ENCODE data around the gene ENGASE. TPM values are rescaled to one million over a fixed set of nuclear protein-coding genes. Genes with fewer than 3 reads are reported as not detected.

Gene ENGASE
- total and polyA plus RNA-seq, 9 of the 15 experiments (the other 6 are each of a cell fraction or from before 2014, with no cell fraction given) = 0.06 to 45.5 (median 13.9) TPM

GRCh38 chr17:79135628-79136405, 61.2 kb downstream of the ENGASE start (continued):
- no peak for TF ChIP-seq ILF3 (IDR thresholded peaks at IDR 0.05; ENCODE audit: borderline replicate concordance)
- no peak for TF ChIP-seq IRF9 (tag; IDR thresholded peaks at IDR 0.05)
- TF ChIP-seq THAP7 (CRISPR knock-in tag; IDR thresholded peaks at IDR 0.05) = no peak
- no peak for TF ChIP-seq CBFA2T2 (conservative IDR thresholded peaks at IDR 0.05)
- no peak for TF ChIP-seq MEF2A (IDR thresholded peaks at IDR 0.05; ENCODE audit: control insufficient read depth, low read depth, low read length)
- no peak for TF ChIP-seq ZNF780A (CRISPR knock-in tag; IDR thresholded peaks at IDR 0.05)

Other genes starting within 250 kb of the ENGASE start
- 15.1 and 18.3 TPM in 2 replicates for gene USP36, start 234.0 kb upstream of the ENGASE start, total RNA-seq (2014; rRNA removed)
- gene USP36, start 234.0 kb upstream of the ENGASE start, total RNA-seq (2014; rRNA removed; fragmentation: Illumina TruSeq; extraction: Trizol) = 23.7 and 29.8 TPM in 2 replicates
- gene USP36, start 234.0 kb upstream of the ENGASE start, total RNA-seq (2015; rRNA removed; fragmentation: Illumina TruSeq; extraction: Trizol) = 18.5 and 20.8 TPM in 2 replicates
- 66.8 and 72.8 TPM in 2 replicates for gene USP36, start 234.0 kb upstream of the ENGASE start, total RNA-seq (2021)
- gene USP36, start 234.0 kb upstream of the ENGASE start, polyA plus RNA-seq (2011; rRNA removed) = 22.5 and 34.0 TPM in 2 replicates
- 45.9 and 47.4 TPM in 2 replicates for gene USP36, start 234.0 kb upstream of the ENGASE start, polyA plus RNA-seq (2014; fragmentation: Illumina TruSeq; extraction: Trizol)
- gene USP36, start 234.0 kb upstream of the ENGASE start, polyA plus RNA-seq (2014; fragmentation: Nextera tagmentation; extraction: Ambion mirVana) = 1 to 10 TPM; 6.4 to 8.5 TPM
- gene USP36, start 234.0 kb upstream of the ENGASE start, polyA plus RNA-seq (2014; rRNA removed) = 31.7 and 33.9 TPM in 2 replicates
- not detected in 2 replicates for gene CEP295NL, start 171.6 kb upstream of the ENGASE start, total RNA-seq (2014; rRNA removed)
- gene CEP295NL, start 171.6 kb upstream of the ENGASE start, total RNA-seq (2014; rRNA removed; fragmentation: Illumina TruSeq; extraction: Trizol) = not detected in 2 replicates
- not detected in 2 replicates for gene CEP295NL, start 171.6 kb upstream of the ENGASE start, total RNA-seq (2015; rRNA removed; fragmentation: Illumina TruSeq; extraction: Trizol)
- not detected in 2 replicates for gene CEP295NL, start 171.6 kb upstream of the ENGASE start, total RNA-seq (2021)
- gene CEP295NL, start 171.6 kb upstream of the ENGASE start, polyA plus RNA-seq (2011; rRNA removed) = not detected in 2 replicates
- not detected in 2 replicates for gene CEP295NL, start 171.6 kb upstream of the ENGASE start, polyA plus RNA-seq (2014; fragmentation: Illumina TruSeq; extraction: Trizol)
- gene CEP295NL, start 171.6 kb upstream of the ENGASE start, polyA plus RNA-seq (2014; fragmentation: Nextera tagmentation; extraction: Ambion mirVana) = not detected
- gene CEP295NL, start 171.6 kb upstream of the ENGASE start, polyA plus RNA-seq (2014; rRNA removed) = not detected in 2 replicates
- gene TIMP2, start 149.4 kb upstream of the ENGASE start, total RNA-seq (2014; rRNA removed) = not detected in 2 replicates
- not detected in 2 replicates for gene TIMP2, start 149.4 kb upstream of the ENGASE start, total RNA-seq (2014; rRNA removed; fragmentation: Illumina TruSeq; extraction: Trizol)
- not detected in 2 replicates for gene TIMP2, start 149.4 kb upstream of the ENGASE start, total RNA-seq (2015; rRNA removed; fragmentation: Illumina TruSeq; extraction: Trizol)
- 0.49 and 0.55 TPM in 2 replicates for gene TIMP2, start 149.4 kb upstream of the ENGASE start, total RNA-seq (2021)
- gene TIMP2, start 149.4 kb upstream of the ENGASE start, polyA plus RNA-seq (2011; rRNA removed) = not detected in 2 replicates
- gene TIMP2, start 149.4 kb upstream of the ENGASE start, polyA plus RNA-seq (2014; fragmentation: Illumina TruSeq; extraction: Trizol) = not detected in 2 replicates
- gene TIMP2, start 149.4 kb upstream of the ENGASE start, polyA plus RNA-seq (2014; fragmentation: Nextera tagmentation; extraction: Ambion mirVana) = not detected
- gene TIMP2, start 149.4 kb upstream of the ENGASE start, polyA plus RNA-seq (2014; rRNA removed) = not detected in 2 replicates
- gene LGALS3BP, start 94.9 kb upstream of the ENGASE start, total RNA-seq (2014; rRNA removed) = 4.8 and 5.9 TPM in 2 replicates
- 0.73 and 1.4 TPM in 2 replicates for gene LGALS3BP, start 94.9 kb upstream of the ENGASE start, total RNA-seq (2014; rRNA removed; fragmentation: Illumina TruSeq; extraction: Trizol)
- gene LGALS3BP, start 94.9 kb upstream of the ENGASE start, total RNA-seq (2015; rRNA removed; fragmentation: Illumina TruSeq; extraction: Trizol) = 4.4 and 4.7 TPM in 2 replicates
- 5.3 and 8.7 TPM in 2 replicates for gene LGALS3BP, start 94.9 kb upstream of the ENGASE start, total RNA-seq (2021)
- 0.68 and 2.4 TPM in 2 replicates for gene LGALS3BP, start 94.9 kb upstream of the ENGASE start, polyA plus RNA-seq (2011; rRNA removed)
- gene LGALS3BP, start 94.9 kb upstream of the ENGASE start, polyA plus RNA-seq (2014; fragmentation: Illumina TruSeq; extraction: Trizol) = 3.8 and 4.2 TPM in 2 replicates
- gene LGALS3BP, start 94.9 kb upstream of the ENGASE start, polyA plus RNA-seq (2014; fragmentation: Nextera tagmentation; extraction: Ambion mirVana) = under 1 TPM; 0.39 to 0.59 TPM
- 3.2 and 3.3 TPM in 2 replicates for gene LGALS3BP, start 94.9 kb upstream of the ENGASE start, polyA plus RNA-seq (2014; rRNA removed)
- gene CANT1, start 65.1 kb upstream of the ENGASE start, total RNA-seq (2014; rRNA removed) = 25.7 and 30.6 TPM in 2 replicates
- 12.6 and 13.9 TPM in 2 replicates for gene CANT1, start 65.1 kb upstream of the ENGASE start, total RNA-seq (2014; rRNA removed; fragmentation: Illumina TruSeq; extraction: Trizol)
- gene CANT1, start 65.1 kb upstream of the ENGASE start, total RNA-seq (2015; rRNA removed; fragmentation: Illumina TruSeq; extraction: Trizol) = 21.6 and 23.9 TPM in 2 replicates
- gene CANT1, start 65.1 kb upstream of the ENGASE start, total RNA-seq (2021) = 66.4 and 68.4 TPM in 2 replicates
- 22.5 and 27.2 TPM in 2 replicates for gene CANT1, start 65.1 kb upstream of the ENGASE start, polyA plus RNA-seq (2011; rRNA removed)
- gene CANT1, start 65.1 kb upstream of the ENGASE start, polyA plus RNA-seq (2014; fragmentation: Illumina TruSeq; extraction: Trizol) = 25.8 and 29.2 TPM in 2 replicates
- gene CANT1, start 65.1 kb upstream of the ENGASE start, polyA plus RNA-seq (2014; fragmentation: Nextera tagmentation; extraction: Ambion mirVana) = 1 to 10 TPM; 2.7 to 2.9 TPM
- 24.9 and 25.2 TPM in 2 replicates for gene CANT1, start 65.1 kb upstream of the ENGASE start, polyA plus RNA-seq (2014; rRNA removed)
- gene C1QTNF1, start 50.7 kb upstream of the ENGASE start, total RNA-seq (2014; rRNA removed) = not detected in 2 replicates
- not detected in 2 replicates for gene C1QTNF1, start 50.7 kb upstream of the ENGASE start, total RNA-seq (2014; rRNA removed; fragmentation: Illumina TruSeq; extraction: Trizol)
- not detected in 2 replicates for gene C1QTNF1, start 50.7 kb upstream of the ENGASE start, total RNA-seq (2015; rRNA removed; fragmentation: Illumina TruSeq; extraction: Trizol)
- gene C1QTNF1, start 50.7 kb upstream of the ENGASE start, total RNA-seq (2021) = 0.09 and 0.22 TPM in 2 replicates
- not detected in 2 replicates for gene C1QTNF1, start 50.7 kb upstream of the ENGASE start, polyA plus RNA-seq (2011; rRNA removed)
- gene C1QTNF1, start 50.7 kb upstream of the ENGASE start, polyA plus RNA-seq (2014; fragmentation: Illumina TruSeq; extraction: Trizol) = not detected in 2 replicates
- not detected for gene C1QTNF1, start 50.7 kb upstream of the ENGASE start, polyA plus RNA-seq (2014; fragmentation: Nextera tagmentation; extraction: Ambion mirVana)
- gene C1QTNF1, start 50.7 kb upstream of the ENGASE start, polyA plus RNA-seq (2014; rRNA removed) = not detected in 2 replicates